Fibroblast of the conjunctiva (primary cell): ENCODE measurements around the gene MYO1G.
"Not testable (repeated sequence)": the region's sequence is repeated elsewhere in the genome, so short reads cannot be mapped to it uniquely, and the experiment has no call there.

ENCODE experiments used
- DNase-seq: peaks from one replicate; pipeline ENCODE4 v3.0.0-alpha.2; 2010; ENCODE audit warnings: low read depth

The MYO1G gene

GRCh38 chr7:44943631-44944030 is 35.2 kb downstream of the MYO1G start:
- no peak for DNase-seq

DNA sequence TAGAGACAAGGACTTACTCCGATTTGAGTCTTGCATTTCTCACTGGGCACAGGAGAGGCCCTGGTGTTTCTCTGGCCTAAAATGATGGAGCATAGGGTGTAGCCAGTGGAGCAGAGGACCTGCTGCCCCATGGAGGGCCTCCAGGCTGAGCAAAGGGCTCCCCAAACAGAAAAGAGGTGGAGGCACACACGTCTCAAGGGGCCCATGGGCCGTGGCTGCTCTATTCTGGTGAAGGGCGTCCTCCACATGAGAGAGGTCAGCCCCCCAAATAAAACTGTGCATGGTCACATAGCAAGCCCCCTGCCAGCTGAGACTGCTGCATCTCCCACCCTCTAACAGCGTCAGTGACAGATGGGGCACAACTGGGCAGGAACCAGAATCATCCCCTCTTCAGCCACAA is 41.4 kb downstream of the MYO1G start:
- no peak for DNase-seq

DNA sequence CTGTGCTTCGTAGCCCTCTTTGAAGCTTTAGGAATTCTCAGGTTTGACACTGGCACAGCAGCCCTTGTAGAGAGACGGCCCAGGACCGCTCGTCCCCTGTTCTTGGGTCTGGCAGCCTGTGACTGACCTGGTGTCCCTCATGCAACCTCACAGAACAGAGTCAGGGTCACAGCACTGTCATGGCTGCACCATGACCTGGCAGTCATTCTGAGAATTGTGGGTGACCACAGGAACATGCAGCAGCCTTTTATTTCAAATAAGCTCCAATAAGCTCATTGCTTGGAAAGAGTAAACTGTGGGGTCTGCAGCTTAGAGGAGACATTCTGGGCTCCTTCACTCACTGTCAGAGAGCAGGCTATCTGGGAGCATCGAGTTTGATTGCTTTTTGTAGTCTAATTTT is 42.5 kb downstream of the MYO1G start:
- no peak for DNase-seq

DNA sequence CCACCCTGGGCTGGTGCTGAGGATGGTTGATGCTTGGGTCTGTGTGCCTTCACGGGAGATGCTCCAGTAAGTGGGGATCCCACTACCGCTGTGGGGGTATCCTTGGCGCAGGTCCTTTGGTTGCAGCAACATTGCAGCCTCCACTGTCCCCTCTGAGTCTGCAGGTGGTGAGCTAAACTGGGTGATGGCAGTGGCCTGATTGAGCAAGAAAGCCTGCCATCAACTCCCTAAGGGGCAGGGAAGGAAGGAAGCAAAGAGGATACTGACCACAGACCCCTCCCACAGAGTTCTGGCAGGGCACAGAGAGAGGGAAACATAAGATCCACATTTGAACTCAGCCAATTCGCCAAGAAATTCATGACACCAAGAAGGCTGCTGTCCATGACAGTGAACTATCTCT is 43.2 kb downstream of the MYO1G start:
- no peak for DNase-seq

DNA sequence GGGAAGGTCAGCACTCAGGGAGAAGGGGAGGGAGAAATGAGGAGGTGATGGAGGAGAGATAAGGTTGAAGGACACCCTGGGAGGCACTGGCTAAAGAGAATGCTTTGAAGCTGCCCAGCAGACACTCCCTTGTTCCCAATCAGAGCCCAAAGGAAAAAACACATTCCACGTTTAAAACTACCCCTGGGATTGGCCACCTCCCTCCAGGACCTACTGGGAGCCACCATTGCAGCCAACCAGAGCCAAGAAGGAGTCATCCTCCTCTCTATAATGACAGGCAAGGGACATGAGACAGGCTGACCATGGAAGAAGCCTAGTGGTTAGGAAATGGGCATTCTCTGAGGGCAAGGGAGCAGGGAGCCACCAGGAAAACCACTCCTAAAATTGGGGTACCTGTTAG is 43.8 kb downstream of the MYO1G start:
- DNase-seq, result no peak

DNA sequence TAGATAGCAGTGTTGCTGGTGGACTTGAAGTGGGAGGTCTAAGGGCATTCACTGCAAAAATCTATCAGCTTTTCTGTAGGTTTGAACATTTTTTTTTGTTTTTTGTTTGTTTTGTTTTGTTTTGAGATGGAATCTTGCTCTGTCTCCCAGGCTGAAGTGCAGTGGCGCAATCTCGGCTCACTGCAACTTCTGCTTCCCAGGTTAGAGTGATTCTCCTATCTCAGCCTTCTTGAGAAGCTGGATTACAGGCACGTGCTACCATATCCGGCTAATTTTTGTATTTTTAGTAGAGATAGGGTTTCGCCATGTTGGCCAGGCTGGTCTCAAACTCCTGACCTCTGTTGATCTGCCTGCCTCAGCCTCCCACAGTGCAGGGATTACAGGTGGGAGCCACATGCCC is 44.3 kb downstream of the MYO1G start:
- DNase-seq, result not testable (repeated sequence)

GRCh38 chr7:44930921-44931320 is 47.9 kb downstream of the MYO1G start:
- no peak for DNase-seq

DNA sequence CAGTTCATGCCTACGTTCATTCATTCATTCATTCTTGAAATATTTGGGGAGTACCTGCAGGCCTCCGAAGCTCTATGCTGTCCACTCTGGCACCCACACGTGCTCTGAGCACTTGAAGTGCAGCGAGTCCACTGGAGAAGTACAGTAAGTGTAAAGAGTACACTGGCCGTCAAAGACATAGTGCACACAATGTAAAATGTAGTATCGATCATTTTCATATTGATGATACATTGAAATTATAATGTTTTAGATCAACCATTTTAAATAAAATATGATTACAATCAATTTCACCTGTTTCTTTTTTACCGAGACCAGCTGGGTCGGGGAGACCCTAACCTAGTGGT is 56.5 kb downstream of the MYO1G start:
- DNase-seq, result no peak

- DNase-seq, result peak; percentile 58
Measured at GRCh38 chr7:44921607-44922350, 57.0 kb downstream of the MYO1G start.

DNA sequence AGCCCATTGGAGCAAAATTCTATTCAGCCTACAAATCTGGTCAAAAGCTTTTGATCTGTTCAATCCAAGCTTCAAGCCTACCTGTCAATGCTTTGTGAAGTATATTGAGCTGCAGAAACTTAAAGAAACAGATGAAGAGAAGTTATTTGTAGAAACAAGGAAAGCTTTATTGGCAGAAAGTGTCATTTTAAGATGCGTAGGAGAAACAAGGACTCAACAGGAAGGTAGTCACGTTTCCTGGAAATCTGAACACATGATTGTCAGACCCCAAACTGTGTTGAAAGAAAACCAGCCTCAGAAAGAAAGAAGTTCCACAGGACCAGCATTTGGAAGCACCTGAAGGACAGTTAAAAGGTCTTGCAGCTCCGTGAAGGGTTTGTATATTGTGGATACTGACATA is 58.7 kb downstream of the MYO1G start:
- no peak for DNase-seq

GRCh38 chr7:44918029-44918428 is 60.8 kb downstream of the MYO1G start:
- DNase-seq, result no peak

DNA sequence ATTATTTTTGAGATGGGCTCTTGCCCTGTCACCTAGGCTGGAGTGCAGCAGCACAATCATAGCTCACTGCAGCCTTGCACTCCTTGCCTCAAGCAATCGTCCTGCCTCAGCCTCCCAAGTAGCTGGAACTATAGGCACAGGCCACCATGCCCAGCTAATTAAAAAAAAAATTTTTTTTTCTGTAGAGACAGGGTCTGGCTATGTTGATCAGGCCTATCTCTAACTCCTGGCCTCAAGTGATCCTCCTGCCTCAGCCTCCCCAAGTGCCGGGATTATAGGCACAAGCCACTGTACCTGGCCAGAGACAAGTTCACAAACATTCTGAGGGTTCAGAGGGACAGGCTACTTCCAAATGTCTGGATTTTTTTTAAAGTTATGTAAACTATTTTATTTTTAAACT is 61.4 kb downstream of the MYO1G start:
- no peak for DNase-seq

- DNase-seq, result no peak
Measured at GRCh38 chr7:44914992-44915607, 63.7 kb downstream of the MYO1G start.

DNA sequence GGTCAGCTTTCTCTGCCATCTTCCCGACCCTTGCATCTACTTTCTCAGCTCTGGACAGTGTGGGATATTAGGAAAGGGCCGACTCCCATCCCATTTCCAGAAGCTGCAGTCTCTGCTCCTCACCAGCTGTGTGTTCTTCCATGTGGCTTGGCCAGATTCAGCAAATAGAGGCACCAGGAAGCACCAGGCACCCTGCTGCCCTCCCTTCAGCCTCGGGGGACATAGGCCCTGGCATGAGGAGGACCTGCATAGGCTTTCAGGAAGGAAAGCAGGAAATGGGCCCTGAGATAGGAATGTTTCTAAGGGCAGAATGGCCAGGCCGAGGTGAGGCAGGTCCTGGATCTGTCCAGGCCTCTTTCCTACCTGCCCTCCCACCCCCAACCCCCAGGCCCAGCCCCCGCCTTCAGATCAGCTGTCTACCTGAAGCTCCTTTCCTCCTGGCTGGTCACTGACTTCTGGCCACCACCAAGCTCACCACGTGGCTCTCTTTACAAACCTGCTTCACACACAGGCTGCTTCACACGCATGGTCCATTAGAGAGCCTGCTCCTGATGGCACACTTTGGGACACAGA is 66.0 kb downstream of the MYO1G start:
- no peak for DNase-seq
